Astrocyte (in vitro differentiated cells and primary cell): Measurements from ENCODE around the gene SLC35G6.

ENCODE experiments used
- CTCF ChIP-seq: IDR thresholded peaks from 2 replicates; pipeline ENCODE4 v1.5.1; 2011; ENCODE audit warnings: low read depth, mild to moderate bottlenecking, inconsistent platforms, low read length, moderate library complexity; ENCODE audit not compliant: insufficient read depth
- EZH2 ChIP-seq: IDR thresholded peaks from 2 replicates; pipeline ENCODE4 v1.6.1; 2012; ENCODE audit warnings: mild to moderate bottlenecking, low read length, inconsistent platforms; ENCODE audit not compliant: insufficient read depth

DNA sequence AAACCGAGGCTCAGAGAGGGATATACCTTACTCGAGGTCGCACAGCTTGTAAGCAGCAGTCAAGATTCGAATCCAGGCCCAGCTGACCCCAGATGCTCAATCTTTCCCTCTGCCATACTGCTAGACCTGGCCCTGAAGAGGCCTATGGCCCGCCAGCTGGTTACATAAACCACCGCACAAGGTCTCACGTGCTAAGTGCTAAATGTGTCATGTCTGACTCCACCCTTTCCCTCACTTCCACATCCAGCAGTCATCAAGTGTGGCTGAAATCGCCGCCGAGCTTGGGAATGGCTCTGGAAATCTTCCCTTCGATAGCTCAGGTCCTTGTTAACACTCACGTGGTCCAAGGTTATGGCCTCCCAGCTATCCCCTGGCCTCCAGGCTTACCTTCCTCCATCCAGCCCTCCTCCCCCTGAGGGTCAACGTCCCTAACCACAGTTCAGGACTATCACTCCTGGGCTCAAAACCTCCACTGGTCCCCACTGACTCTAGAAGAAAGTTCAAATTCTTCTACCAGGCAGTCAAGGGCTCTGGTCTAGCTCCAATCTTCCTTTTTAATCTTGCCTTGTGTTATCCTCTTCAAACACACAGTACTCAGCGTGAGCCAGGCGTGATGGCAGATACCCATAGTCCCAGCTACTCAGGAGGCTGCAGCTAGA is 5.4 kb upstream of the SLC35G6 start:
- TF ChIP-seq CTCF (no peak), EZH2 (no peak)
